Activated CD4-positive, alpha-beta T cell treated with anti-CD3 and anti-CD28 coated beads, Interleukin-2, amount 50 U/mL, for 24 hours (primary cell): Measurements from ENCODE around the gene FASTK.

ENCODE experiments used
- DNase-seq, 2 donors: peaks; one replicate each; pipeline ENCODE4 v3.0.0-alpha.2; 2020; ENCODE audit warnings: low read depth in 1 of 2, low spot score in 1 of 2

FASTK gene

DNA sequence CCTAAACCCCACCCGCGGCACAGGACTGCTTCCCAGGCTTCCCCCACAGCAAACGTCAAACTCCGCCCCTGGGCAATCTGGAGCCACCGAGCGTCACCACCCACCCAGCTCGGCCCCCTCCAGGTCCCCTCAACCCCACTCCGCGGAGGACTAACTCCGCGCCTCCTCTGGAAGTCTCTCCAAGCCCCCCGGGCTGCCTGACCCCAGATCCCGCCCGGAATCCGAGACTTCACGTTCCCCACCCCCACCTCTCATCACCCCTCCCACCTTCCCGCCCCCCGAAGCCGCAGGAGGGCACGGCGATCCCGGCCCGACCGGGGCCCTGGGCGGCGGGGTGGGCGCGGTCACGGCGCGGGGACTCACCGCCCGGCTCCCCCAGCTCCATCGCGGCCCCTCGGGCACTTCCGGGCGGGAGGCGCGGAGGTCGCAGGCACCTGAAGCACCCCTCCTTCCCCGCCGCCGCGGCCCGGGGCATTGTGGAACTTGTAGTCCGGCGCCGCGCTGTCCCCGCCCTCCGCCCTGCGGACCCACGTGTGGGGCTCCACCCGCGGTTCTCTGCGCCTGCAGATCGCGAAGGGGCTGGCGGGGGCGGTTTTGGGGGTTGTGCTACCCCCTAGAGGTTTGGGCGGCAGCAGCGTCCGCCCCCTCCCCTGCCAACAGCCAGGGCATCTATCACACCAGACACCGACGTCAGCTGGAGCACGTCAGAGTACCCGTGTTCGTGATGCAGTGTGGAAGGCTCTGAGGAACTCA, 2.6 kb upstream of the FASTK start, which contains the start of gene TMUB1:
TMUB1 (minus strand) TSS at position 423 of the 753 bp plus-strand sequence. CDS start 930 bp downstream, outside the sequence.
- DNase-seq, result peak; percentile 68 to 74

DNA sequence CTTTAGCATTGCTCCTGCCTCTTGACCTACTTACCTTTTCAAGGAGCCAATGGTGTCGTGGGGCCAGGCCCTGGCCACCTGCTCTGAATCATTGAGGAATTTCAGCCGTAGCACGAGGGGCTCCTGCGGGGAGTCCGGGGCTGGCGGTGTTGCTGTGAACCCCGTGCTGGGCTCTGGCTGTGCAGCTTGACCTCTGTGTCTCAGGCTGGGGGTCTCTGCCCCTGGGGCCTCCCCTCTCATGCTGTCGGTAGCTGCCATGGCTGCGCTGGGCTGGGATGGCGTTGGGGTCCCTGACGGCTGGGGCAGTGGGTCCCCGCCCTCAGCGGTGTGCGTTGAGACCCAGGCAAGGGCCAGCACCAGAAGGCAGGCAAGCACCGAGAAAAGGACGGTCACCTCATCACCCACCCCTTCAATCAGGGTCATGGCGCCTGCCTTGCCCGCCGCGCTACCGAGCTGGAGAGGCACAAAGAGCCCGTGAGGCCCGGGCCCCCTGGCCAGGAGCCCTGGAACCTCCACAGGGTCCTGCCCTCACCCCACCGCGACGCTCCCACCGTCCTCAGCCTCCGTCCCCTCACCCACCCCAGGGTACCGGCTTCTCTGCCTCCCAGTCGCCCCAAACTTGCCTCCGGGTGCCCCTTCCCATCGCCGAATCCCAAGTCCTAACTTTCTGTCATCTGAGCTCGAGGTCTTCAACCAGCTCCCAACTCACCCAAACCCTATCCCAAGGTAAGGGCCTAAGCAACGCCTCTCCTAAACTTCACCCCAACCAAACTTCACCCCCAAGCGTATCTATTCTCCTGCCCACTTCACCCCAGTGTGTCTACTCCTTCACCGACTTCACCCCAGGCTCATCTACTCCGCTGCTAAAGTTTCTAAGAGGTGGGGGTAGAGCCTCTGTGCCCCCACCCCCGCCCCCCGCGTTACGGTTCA, 1.8 kb upstream of the FASTK start:
- DNase-seq, result no peak

DNA sequence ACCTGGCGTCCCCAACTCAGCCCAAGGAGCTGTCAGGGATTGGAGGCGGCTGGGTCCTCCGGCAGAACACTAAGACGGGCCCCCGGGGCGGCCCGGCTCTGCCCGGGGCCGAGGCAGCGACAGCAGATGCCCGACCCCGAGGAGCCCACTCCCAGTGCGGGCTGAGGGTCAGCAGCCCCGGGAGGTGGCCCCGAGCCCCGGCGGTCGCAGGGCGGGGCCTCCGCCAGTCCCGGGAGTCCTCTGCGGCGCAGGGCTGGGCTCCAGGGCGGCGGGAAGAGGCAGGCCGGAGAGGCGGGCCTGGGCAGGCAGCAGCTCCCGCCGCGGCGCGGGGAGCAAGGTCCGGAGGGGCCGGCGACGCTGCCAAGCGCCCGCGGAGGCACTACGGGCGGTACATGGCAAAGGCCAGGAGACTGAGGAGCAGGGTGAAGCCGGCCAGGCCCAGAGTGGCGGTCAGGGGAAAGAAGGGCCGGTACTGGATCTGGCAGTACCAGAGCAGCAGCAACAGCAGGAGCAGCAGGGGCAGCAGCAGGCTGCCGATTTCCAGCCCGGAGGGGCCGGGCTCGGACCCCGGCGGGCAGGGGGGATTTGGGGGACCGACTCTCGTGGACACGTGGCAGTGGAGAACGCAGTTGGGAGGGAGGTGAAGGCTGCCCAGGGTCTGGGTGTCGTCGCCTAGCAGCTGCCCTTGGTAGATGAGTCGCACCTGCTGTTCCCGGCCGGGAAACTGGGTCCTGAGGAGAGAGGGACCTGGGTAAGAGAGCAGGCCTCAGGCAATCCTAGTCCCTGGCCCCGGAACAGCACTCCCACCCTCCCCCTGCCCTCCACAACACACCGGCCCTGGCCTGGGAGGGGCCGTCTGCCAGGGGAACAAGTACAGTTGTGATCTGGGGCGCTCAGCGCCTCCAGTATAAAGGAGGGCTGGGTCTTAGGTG, 827 bp upstream of the FASTK start:
- no peak for DNase-seq

DNA sequence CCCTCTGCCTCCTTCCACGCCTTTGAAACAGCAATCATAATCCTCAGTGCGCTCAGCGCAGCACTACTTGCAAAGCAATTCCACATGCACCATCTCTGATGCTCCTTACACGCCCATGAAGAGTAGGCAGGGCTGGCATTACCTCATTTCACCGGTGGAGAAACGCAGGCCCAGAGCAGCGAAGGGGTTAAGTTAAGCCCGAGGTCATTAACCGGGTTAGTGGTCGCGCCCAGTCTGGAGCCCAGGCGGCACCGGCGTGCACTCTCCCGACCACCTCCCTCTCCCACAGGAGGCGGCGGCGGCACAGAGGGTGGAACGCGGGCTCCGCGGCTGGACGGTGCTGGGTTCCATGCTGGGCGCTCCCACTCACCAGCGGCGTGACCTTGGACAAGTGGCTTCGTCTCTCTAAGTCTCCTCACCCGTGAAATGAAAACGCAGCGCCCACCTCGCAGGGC, 515 bp downstream of the FASTK start:
- no peak for DNase-seq

DNA sequence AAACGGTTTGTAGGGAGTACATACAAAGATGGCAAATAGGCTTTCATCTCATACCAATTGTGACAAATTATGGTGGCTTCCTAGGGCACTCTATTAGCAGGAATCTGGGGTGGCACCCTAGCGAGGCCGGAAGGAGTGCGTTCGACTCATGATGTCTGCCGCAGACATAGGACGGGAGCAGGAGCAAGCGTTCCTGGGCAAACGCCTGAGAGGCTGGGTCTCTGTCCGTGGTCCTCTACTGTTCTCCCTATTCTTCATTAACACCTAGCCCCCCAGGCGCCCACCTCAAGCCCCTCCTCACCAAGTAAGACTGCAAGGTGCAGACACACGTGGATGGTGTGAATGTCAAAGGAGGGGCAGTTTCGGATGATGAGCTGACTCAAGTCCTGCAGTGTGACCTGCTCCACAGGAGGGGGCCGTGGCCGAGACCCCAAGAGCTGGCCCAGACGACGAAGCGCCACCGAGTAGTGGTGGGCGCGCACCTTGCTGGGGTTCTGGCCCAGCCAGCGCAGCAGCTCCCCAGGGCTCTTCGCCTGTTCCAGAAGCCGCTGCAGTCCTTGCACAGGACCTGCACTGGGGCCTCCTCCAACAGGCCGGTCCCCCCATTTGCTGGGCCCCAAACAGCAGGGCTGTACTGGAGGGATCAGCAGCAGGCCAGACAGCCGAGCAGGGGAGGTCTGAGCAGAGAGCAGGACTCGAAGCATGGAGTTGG, 1.3 kb downstream of the FASTK start:
- DNase-seq, result no peak

DNA sequence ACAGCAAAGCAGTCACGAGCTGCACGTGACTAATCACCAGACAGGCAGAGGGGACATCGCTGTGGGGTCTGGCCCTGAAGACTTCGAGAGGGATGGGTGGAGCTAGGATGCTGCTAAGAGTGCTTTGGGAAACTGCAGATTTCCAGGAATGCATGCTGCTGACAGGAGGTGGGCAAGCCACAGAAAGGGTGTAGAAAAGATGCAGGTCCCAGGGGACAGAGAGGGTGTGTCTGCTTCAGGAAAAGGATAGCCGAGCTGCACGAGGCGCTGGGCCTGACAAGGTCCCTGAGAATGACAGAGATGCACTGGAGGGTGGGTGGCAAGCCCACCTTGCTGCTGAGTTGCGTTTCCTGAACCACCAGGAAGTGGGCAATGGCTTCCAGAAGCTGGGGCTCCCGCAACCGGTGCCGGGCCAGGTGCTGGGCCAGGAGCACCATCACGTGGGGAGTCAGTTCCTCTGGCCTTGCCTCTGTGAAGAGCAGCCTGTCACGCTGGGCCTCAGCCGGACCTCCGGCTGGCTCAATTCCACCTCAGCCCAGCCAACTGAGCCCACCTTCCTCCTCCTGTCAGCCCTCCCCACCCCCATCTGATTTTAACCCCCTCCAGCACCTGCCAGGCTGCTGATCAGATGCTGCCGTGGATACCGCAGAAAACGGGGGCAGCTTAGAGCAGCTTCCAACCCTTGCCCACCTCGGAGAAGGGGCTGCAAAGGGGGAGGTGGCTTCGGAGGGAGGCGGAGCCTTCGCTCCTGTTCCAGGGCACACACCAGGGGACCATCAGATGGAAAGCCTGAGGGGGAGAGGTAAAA, 2.2 kb downstream of the FASTK start:
- no peak for DNase-seq

DNA sequence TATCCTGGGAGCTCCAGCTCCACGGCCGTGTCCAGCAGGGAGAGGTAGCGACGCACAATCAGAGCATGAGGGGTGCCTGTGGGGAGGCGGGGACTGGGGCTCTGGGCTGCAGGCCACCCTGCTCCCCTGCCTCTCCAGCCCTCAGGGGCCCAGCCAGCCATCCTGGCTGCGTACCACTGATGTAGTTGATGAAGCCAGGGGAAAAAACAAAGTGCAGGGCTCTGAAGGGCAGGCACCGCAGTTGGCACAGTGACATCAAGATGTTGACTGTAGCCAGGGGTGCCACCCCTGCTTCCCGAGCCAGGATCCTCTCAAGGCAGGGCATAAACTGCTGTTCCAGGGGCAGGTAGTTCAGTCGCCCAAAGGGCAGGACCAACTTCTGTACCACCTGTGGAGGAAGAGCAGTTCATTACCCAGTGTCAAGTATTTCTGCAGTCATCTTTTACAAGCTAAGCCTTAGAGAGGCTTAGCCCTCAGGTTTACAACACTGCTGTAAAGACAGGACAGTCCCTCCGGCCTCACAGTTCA, 2.8 kb downstream of the FASTK start:
- DNase-seq, result no peak

DNA sequence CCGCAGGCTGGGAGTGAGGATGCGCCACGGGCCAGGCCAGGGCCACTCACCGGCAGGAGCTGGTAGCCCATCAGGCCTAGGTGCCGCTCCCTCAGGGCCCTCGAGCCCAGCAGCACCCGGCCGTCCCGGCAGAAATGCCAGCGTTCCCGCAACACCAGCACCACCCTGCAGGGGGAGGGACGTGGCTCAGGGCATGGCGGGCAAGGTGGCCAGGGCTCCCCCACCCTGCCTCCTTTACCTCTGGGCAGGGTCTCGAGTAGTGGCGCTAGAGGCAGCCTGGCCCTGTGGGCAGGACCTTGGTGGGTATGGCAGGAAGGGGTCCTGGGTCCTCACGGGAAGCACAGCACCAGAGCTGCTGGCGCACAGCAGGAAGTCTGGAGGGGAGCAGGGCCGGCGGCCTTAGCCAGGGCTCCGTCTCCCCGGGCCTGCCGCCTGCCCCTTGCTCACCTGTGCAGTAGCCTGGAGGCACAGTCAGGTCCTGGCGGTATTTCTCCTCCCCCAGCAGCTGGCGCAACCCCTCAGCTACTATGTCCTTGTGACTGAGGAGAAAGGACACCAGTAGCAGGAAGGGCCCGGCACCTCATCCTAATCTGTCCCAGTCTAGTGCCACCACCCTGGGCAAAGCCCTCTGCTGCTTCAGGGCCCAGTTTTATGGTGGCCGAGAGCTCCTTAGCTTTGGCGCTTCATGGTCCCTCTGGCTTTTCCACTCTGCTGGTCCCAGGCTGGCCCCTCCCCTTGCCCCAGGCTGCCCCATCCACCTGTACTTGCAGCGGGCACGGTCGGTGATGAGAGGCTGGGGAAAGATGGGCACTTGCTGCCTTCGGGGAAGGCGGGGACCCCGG, 3.5 kb downstream of the FASTK start:
- DNase-seq, result no peak

DNA sequence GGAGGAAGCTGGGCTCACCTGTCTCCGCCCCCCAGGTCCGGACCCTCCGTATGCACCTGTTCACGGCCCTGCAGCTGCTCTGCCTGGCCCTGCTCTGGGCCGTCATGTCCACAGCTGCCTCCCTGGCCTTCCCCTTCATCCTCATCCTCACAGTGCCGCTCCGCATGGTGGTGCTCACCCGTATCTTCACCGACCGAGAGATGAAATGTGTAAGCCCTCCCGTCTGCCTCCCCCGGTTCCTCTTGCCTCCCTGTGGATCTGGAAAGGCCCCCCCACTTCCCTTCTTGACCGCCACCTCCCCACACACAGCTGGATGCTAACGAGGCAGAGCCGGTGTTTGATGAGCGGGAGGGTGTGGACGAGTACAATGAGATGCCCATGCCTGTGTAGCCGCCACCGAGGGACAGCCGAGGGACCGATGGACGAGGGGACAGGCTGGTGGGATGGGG, 4.6 kb downstream of the FASTK start:
- no peak for DNase-seq

DNA sequence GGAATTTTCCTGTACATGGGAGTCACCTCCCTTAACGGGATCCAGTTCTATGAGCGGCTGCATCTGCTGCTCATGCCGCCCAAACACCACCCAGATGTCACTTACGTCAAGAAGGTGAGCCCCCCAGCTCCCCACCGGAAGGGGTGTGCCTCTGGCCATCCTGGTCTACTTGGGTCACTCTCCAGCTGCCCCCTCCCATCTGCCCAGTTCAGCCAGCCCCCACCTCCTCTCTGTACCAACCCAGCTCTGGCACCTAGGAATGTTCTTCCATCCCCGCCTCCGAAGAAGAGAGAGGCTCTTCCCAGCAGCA, 5.0 kb downstream of the FASTK start:
- no peak for DNase-seq

DNA sequence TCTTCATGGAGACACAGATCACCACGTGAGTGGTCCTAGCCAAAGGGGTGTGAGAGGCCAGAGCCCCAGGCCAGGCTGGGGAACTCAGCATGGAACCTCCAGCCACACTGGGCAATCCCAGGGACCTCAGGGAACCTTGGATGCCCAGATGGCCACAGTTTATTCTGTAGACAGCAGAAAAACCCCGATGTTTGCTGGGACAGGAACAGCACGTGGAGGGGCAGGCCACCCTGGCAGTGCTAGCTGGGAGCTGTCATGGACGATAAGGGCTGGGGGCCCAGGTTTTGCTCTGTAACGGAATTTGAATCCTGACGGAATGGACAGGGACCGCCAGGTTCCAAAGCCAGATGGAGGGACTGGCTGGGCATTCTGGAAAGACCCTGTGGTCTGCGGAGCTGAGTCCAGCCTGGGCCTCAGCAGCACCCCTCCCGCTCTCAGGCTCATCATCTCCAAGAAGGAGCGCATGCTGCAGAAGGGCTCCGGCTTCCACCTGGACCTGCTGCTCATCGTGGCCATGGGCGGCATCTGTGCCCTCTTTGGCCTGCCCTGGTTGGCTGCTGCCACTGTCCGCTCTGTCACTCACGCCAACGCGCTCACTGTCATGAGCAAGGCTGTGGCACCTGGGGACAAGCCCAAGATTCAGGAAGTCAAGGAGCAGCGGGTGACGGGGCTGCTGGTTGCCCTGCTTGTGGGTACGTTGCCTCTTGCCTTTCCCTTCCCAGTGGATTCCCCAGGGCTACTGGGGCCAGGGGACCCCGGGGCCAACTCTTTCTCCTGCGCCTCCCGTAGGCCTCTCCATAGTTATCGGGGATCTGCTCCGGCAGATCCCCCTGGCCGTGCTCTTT, 5.6 kb downstream of the FASTK start:
- DNase-seq, result no peak

DNA sequence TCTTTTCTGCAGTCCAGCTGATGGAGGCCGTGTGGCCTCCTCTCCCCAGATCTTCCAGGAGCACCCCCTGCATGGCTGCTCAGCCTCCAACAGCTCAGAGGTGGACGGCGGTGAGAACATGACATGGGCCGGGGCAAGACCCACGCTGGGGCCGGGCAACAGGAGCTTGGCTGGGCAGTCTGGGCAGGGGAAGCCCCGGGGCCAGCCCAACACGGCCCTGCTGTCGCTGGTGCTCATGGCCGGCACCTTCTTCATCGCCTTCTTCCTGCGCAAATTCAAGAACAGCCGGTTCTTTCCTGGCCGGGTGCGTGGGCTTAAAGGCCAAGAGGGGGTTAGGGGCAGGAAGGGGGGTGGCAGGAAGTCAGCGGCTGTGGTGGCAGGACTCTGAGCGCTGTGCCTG, 6.6 kb downstream of the FASTK start:
- DNase-seq, result no peak

DNA sequence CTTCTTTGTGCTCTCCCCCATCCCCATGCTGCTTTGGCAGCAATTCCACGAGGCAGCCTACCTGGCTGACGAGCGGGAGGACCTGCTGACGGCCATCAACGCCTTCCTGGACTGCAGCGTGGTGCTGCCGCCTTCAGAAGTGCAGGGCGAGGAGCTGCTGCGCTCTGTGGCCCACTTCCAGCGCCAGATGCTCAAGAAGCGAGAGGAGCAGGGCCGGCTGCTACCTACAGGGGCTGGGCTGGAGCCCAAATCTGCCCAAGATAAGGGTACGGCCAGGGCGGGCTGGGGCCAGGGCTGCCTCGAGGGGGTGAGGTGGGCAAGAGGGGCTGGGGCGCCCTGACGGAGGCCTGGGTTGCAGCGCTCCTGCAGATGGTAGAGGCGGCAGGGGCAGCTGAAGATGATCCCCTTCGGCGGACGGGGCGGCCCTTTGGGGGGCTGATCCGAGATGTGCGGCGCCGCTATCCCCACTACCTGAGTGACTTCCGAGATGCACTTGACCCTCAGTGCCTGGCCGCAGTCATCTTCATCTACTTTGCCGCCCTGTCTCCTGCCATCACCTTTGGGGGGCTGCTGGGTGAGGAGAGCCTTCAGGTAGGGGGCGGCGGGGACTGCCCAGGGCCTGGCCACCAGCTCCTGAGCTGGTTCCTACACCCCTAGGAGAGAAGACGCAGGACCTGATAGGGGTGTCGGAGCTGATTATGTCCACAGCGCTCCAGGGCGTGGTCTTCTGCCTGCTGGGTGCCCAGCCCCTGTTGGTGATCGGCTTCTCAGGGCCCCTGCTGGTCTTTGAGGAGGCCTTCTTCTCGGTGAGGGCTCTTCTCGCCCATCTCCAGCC, 9.4 kb downstream of the FASTK start:
- DNase-seq, result no peak

DNA sequence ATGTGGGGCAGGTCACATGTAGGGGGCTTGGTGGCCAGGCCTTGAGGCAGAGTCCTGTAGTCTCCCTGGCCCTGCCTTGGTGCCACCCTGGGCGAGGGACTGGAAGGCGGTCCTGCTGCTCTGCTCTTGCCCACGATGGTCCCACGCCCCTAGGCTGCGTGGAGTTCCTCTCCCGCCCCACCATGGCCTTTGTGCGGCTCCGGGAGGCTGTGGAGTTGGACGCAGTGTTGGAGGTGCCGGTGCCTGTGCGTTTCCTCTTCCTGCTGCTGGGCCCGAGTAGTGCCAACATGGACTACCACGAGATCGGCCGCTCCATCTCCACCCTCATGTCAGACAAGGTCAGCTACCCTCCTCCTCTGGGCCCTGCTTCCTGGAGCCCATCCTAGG, 10.0 kb downstream of the FASTK start:
- no peak for DNase-seq

DNA sequence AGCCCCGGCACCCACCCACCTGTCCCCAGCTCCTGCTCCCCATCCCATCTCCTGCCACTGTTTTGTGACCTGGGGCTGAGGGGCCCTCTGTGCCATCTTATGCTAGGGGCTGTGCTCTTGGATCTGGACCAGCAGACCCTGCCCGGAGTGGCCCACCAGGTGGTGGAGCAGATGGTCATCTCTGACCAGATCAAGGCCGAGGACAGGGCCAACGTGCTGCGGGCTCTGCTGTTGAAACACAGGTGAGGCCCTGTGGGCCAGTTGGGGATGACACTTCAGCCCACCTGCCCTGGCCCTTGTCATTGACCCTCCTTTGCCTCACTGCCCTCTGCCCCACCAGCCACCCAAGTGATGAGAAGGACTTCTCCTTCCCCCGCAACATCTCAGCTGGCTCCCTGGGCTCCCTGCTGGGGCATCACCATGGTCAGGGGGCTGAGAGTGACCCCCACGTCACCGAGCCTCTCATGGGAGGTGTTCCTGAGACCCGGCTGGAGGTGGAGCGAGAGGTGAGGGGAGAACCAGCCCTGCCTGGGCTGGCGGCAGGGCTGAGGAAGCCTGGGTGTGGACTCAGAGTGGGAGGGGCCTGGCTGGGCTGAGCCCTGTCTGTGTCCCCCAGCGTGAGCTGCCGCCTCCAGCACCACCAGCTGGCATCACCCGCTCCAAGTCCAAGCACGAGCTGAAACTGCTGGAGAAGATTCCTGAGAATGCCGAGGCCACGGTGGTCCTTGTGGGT, 10.6 kb downstream of the FASTK start:
- DNase-seq, result no peak
